MCF 10A (cell line): ENCODE results near the gene SPRY1. TPM values are rescaled to one million over a fixed set of nuclear protein-coding genes. Genes with fewer than 3 reads are reported as not detected.

ENCODE experiments used
- BruUV-seq: library from RNA; stranded (reverse); fragments of 400-500 nt; replicated peaks from 2 replicates; lab custom pipeline; 2021; lab: Mats Ljungman, UMichigan
- CTCF ChIA-PET: fragments of 300-600 bp; sonication (Branson Sonifier 250); formaldehyde crosslinking; extraction: SDS; loops from one replicate; lab custom pipeline; 2021; ENCODE audit warnings: antibody characterized with exemption, inconsistent platforms; lab: Yijun Ruan, JAX
- POLR2A ChIA-PET: fragments of 300-600, 350-650 bp; sonication (Branson Sonifier 250); formaldehyde crosslinking; extraction: SDS; loops from one replicate; lab custom pipeline; 2020; ENCODE audit warnings: antibody characterized with exemption, inconsistent platforms; lab: Yijun Ruan, JAX
- DNase-seq: peaks from one replicate; pipeline ENCODE4 v3.0.0-alpha.2; 2018; ENCODE audit not compliant: unreplicated experiment
- H3K27ac Mint-ChIP-seq: one replicate; pipeline ENCODE4 v1.8.0; 2022; ENCODE audit warnings: mild to moderate bottlenecking, low read depth, mixed read lengths; ENCODE audit not compliant: unreplicated experiment
- H3K27me3 Mint-ChIP-seq: one replicate; pipeline ENCODE4 v1.8.0; 2022; ENCODE audit warnings: mixed read lengths; ENCODE audit not compliant: insufficient read depth, unreplicated experiment
- H3K36me3 Mint-ChIP-seq: one replicate; pipeline ENCODE4 v1.8.0; 2022; ENCODE audit warnings: mild to moderate bottlenecking, moderate library complexity, mixed read lengths; ENCODE audit not compliant: insufficient read depth, unreplicated experiment
- H3K4me1 Mint-ChIP-seq: one replicate; pipeline ENCODE4 v1.8.0; 2022; ENCODE audit warnings: mixed read lengths; ENCODE audit not compliant: insufficient read depth, unreplicated experiment
- H3K4me3 Mint-ChIP-seq: one replicate; pipeline ENCODE4 v1.8.0; 2022; ENCODE audit warnings: mild to moderate bottlenecking, moderate library complexity, mixed read lengths; ENCODE audit not compliant: unreplicated experiment
- H3K9me3 Mint-ChIP-seq: one replicate; pipeline ENCODE4 v1.8.0; 2022; ENCODE audit warnings: mixed read lengths; ENCODE audit not compliant: unreplicated experiment
- intact Hi-C: fragments of 100-400 bp; cut with micrococcal nuclease; formaldehyde crosslinking; loops from 2 replicates; pipeline ENCODE4 v1.14.1; 2022
- total RNA-seq: library from RNA; stranded (reverse); gene quantifications from 2 replicates; pipeline ENCODE4 v1.2.3, GENCODE V29; 2022
- TF ChIP-seq, protein P1 (sequence below): fragments of 200-600 bp; IDR thresholded peaks from one replicate; pipeline ENCODE4 v1.8.0; 2022; ENCODE audit warnings: antibody characterized with exemption, mild to moderate bottlenecking; ENCODE audit not compliant: unreplicated experiment

Gene SPRY1
- total RNA-seq, 1 experiment from 2014 or later: 5.6 TPM

DNA sequence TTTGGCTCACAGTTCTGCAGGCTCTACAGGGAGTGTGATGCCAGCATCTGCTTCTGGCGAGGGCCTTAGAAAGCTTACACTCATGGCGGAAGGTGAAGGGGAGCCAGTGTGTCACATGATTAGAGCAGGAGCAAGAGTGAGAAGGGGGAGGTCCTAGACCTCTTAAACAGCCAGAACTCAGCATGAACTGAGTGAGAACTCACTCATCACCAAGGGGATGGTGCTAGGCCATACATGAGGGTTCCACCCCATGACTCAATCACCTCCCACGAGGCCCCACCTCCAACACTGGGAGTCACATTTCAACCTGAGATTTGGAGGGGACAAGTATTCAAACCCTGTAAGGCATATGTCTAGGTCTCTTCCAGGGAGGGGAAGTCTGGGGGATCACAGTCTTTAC is 33.4 kb downstream of the SPRY1 start:
- Mint-ChIP-seq H3K4me3 (no peak overlapping the region), H3K4me1 (no peaks in the 10 kb centered on the region), H3K36me3 (no peaks in the 10 kb centered on the region), H3K27ac (no peak overlapping the region), H3K27me3 (no peaks in the 10 kb centered on the region), H3K9me3 (no peaks in the 10 kb centered on the region)
- BruUV-seq: no TSS peak
- intact Hi-C loops: no loop called here
- CTCF ChIA-PET: interaction anchor here (0.5 to 1.2 kb wide), 2 partner anchors 56 to 587 kb away, joined by 3 read pairs; no protein-coding TSS in a partner anchor
- no peak for DNase-seq
- POLR2A ChIA-PET: no interaction called here
- TF ChIP-seq, protein P1, sequence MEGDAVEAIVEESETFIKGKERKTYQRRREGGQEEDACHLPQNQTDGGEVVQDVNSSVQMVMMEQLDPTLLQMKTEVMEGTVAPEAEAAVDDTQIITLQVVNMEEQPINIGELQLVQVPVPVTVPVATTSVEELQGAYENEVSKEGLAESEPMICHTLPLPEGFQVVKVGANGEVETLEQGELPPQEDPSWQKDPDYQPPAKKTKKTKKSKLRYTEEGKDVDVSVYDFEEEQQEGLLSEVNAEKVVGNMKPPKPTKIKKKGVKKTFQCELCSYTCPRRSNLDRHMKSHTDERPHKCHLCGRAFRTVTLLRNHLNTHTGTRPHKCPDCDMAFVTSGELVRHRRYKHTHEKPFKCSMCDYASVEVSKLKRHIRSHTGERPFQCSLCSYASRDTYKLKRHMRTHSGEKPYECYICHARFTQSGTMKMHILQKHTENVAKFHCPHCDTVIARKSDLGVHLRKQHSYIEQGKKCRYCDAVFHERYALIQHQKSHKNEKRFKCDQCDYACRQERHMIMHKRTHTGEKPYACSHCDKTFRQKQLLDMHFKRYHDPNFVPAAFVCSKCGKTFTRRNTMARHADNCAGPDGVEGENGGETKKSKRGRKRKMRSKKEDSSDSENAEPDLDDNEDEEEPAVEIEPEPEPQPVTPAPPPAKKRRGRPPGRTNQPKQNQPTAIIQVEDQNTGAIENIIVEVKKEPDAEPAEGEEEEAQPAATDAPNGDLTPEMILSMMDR: no peak

DNA sequence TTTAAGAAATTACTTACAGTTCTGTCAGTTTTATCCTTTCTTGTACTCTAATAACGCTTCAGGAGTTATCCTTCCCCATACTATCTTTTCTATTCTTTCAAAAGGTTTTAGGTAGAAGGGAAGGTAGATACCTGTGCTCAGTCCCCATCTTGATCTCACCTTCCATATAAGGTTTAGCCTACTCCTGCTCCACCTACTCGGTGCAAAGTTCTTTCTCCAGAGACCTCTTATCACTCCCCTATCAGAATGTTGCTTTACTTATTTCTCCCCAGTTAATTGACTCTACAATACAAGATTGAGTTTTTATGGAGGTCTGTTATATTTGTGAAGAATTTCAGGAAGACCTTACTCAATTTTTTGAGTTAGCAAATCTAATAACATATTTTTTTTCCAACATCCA is 33.9 kb downstream of the SPRY1 start:
- TF ChIP-seq, protein P1: no peak
- no peaks in the 10 kb centered on the region for H3K9me3 Mint-ChIP-seq
- no peaks in the 10 kb centered on the region for H3K4me1 Mint-ChIP-seq
- intact Hi-C loops: no loop called here
- DNase-seq: no peak
- no peaks in the 10 kb centered on the region for H3K27me3 Mint-ChIP-seq
- BruUV-seq: no TSS peak
- H3K4me3 Mint-ChIP-seq: no peak overlapping the region
- ChIA-PET CTCF (interaction anchor here (0.8 kb wide), 1 partner anchor 1494 kb away, joined by 3 read pairs; no protein-coding TSS in a partner anchor), POLR2A (no interaction called here)
- no peaks in the 10 kb centered on the region for H3K36me3 Mint-ChIP-seq
- H3K27ac Mint-ChIP-seq: no peak overlapping the region

DNA sequence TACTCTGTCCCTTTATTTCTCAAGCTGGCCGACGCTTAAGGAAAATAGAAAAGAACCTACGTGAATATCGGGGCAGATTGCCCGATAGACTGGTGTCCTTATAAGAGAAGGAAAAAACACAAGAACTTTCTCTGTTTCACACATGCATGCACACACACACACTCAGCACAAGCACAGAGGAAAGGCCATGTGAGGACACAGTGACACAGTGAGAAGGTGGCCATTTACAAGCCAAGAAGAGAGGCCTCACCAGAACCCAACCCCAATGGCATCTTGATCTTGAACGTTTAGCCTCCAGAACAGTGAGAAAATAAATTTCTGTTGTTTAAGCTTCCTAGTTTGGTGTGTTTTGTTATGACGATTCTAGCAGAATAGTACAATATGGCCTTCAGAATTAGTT is 37.0 kb downstream of the SPRY1 start:
- no peak overlapping the region for H3K4me3 Mint-ChIP-seq
- TF ChIP-seq, protein P1: no peak
- H3K27me3 Mint-ChIP-seq: no peaks in the 10 kb centered on the region
- no peaks in the 10 kb centered on the region for H3K4me1 Mint-ChIP-seq
- H3K36me3 Mint-ChIP-seq: no peaks in the 10 kb centered on the region
- no peak overlapping the region for H3K27ac Mint-ChIP-seq
- intact Hi-C loops: no loop called here
- ChIA-PET POLR2A (no interaction called here), CTCF (interaction anchor here (0.6 to 1.1 kb wide), 2 partner anchors 24 to 43 kb away, joined by 3 read pairs; no protein-coding TSS in a partner anchor)
- no peaks in the 10 kb centered on the region for H3K9me3 Mint-ChIP-seq
- DNase-seq: no peak
- no TSS peak for BruUV-seq

DNA sequence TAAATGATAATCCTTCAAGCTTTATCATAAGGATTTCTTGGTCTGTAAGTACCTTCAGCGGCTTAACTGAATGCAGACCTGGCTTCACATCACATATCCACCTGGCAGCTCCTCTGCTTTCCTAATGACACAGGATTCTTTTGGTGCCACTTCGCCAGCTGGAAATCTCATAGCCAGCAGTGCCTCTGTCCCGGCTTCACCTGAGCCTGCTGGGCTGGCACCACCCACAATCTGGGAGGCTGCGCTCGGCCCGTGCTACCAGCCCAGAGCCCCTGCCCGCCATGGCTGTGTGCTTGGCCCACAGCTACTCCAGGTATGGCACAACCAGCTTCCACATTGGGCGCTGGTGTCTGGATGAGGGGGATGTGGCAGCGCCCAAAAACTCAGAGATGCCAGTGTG is 37.4 kb downstream of the SPRY1 start:
- intact Hi-C loops: no loop called here
- POLR2A ChIA-PET: interaction anchor here (0.7 kb wide), 1 partner anchor 46 kb away, joined by 3 read pairs; no protein-coding TSS in a partner anchor
- Mint-ChIP-seq H3K4me1 (no peaks in the 10 kb centered on the region), H3K36me3 (no peaks in the 10 kb centered on the region), H3K4me3 (no peak overlapping the region), H3K27ac (no peak overlapping the region), H3K9me3 (no peaks in the 10 kb centered on the region), H3K27me3 (no peaks in the 10 kb centered on the region)
- TF ChIP-seq, protein P1: no peak
- no peak for DNase-seq
- CTCF ChIA-PET: interaction anchor here (0.6 to 1.1 kb wide), 3 partner anchors 24 to 308 kb away, joined by 3 read pairs; no protein-coding TSS in a partner anchor
- no TSS peak for BruUV-seq
